ENCODE data around the gene PRR15L.

The PRR15L gene

DNA sequence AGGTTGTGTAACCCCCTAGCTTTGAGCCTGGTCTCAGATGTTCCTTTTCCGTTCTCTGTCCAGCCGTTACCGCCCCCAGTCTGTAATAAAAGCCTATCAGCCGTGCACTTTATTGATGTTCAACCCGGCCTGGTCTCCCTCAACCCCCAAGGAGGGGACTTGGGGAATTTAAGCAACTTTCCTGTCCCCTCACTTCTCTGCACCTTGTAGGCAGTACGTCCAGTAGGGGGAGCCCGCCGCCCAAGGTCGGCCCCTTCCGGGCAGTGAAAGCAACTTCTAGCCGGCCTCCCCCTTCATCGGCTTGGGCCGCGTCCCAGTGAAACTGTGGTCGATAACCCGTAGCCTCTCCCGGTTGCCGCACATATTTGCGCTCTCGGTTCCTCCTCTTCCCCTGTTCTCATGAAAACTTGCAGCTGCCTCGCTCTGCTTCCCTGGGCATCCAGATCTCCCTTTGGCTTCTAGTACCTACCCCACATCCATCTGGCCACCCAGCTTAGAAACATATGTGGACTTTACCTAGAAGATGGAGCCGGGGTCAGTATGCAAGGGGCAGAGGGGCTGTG is 8.4 kb downstream of the PRR15L start:
- TF ChIP-seq, protein P1, sequence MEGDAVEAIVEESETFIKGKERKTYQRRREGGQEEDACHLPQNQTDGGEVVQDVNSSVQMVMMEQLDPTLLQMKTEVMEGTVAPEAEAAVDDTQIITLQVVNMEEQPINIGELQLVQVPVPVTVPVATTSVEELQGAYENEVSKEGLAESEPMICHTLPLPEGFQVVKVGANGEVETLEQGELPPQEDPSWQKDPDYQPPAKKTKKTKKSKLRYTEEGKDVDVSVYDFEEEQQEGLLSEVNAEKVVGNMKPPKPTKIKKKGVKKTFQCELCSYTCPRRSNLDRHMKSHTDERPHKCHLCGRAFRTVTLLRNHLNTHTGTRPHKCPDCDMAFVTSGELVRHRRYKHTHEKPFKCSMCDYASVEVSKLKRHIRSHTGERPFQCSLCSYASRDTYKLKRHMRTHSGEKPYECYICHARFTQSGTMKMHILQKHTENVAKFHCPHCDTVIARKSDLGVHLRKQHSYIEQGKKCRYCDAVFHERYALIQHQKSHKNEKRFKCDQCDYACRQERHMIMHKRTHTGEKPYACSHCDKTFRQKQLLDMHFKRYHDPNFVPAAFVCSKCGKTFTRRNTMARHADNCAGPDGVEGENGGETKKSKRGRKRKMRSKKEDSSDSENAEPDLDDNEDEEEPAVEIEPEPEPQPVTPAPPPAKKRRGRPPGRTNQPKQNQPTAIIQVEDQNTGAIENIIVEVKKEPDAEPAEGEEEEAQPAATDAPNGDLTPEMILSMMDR (IDR thresholded peaks at IDR 0.05; ENCODE audit: extremely low read depth, missing control alignments), result peak; percentile 81

DNA sequence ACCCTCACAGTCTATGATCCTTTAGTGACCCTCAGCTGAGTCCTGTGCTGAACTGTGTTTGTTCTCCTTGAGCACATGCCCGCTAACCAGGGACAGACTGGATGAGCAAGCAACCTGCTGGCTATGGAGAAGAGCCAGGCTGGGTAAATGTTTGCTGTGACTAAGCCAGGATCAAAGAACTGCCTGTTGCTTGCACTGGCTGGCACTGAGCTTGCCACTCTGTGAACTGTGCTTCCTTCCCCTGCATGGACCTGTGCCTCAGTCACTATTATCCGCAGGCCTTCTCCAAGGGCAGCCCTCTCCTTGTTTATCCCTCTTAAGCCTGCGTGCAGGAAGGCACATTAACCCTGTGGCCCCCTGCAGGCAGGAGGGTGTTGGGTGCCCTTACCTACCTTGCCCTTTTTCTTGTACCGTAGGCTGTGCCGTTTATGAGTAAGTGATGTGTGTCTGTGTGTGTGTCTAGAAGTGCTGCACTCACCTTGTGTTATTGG is 8.9 kb downstream of the PRR15L start:
- DNase-seq (ENCODE audit: low spot score), result no peak
- TF ChIP-seq, protein P1 (IDR thresholded peaks at IDR 0.05; ENCODE audit: extremely low read depth, missing control alignments), result no peak

More for the DNA sequence above, 8.4 kb downstream of the PRR15L start:
- DNase-seq (ENCODE audit: low spot score), result peak; percentile 81

DNA sequence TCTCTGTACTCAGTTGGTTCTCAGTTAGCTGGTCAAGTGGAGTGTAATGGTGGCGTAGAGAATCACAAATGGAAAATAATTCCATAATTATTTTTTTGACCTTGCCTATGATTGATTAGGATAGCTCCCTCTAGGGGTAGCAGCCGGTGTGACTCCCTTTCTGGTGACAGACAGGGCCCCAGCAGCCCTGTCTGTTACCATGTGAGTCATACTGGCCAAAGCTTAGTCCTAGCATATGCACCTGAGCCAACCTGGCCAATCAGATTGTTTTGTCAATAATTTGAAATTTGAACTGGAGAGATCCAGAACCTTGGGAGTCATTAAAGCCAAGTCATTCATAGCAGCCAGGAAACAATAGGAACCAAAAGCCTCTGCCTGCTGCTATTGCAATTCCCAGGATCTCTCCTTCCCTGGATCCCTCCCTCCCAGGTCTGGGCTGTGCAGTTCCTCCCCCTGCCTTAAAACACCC is 10.7 kb downstream of the PRR15L start:
- DNase-seq (ENCODE audit: low spot score), result peak; percentile 88
- TF ChIP-seq, protein P1 (IDR thresholded peaks at IDR 0.05; ENCODE audit: extremely low read depth, missing control alignments), result peak; percentile 73

DNA sequence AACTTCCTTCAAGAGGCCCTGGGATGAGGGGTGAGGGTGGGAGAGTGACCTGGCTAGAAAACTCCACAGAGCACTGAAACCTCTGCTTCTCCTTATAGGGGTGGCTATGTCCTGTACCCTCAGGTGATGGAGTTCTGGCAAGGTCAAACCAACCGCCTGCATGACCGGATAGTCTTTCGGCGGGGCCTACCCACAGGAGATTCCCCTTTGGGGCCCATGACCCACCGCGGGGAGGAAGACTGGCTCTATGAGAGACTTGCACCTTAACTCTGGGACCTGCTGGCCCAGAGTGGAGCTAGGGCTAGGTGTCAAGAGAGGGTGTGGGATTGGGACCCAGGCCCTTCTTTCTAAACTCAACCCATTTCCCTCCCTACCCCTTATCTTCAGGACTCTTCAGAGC is 11.2 kb downstream of the PRR15L start:
- TF ChIP-seq, protein P1 (IDR thresholded peaks at IDR 0.05; ENCODE audit: extremely low read depth, missing control alignments), result no peak
- DNase-seq (ENCODE audit: low spot score), result no peak

DNA sequence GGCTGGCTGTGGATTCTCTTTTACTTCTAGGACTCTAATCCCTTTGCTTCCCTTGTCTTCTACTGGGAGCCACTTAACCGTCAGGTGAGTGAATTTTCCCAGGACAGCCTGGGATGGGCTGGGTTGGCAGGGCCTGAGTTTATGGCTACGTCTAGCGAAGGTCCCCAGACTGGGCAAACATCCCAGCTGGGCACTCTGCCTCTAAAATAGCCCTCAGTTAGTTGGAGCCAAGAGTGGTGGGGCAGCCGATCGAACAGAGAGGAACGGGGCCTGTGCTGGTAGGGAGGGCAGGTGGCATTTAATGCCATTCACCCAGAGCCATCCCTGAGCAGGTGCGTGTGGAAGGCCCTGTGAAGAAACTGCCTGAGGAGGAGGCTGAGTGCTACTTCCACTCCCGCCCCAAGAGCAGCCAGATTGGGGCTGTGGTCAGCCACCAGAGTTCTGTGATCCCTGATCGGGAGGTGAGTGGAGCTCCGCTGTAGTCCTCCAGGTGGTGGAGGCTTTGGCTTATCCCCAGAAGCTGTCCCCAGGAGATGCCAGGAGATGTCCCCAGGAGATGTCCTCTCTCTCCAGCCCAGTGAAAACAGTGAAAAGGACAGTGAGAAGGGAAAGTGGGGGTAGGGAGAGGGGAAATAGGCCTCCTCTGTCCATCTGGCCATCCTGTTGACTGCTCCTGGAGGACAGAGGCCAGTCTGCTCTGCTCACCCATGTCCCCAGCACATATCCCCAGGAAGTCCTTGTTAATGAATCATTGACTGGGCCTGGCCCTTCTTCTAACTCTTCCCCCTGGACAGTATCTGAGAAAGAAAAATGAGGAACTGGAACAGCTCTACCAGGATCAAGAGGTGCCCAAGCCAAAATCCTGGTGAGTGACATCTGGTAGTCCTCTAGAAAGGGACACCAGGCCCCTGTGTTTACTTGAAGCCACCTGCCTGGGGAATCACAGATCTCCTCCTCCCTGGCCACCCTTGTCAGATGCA is 11.9 kb downstream of the PRR15L start:
- TF ChIP-seq, protein P1 (IDR thresholded peaks at IDR 0.05; ENCODE audit: extremely low read depth, missing control alignments), result no peak
- DNase-seq (ENCODE audit: low spot score), result no peak

DNA sequence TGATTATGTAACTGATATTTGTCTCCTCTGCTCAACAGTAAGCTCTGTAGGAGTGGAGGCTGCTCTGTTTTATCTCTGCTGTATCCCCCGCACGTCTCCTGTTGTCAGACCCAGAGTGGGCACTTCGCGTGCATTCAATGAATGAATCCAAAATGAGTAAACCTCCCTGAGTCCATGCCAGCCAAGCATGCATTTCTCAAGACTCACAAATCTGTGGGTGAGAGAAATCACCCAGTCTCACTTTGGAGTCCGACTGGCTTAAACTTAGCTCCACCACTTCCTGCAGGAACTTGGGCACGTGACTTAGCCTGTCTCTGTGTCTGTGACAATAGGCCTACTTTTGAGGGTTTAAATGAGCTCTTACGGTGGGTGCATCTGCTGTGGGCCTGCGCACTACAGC is 12.6 kb downstream of the PRR15L start:
- TF ChIP-seq, protein P1 (IDR thresholded peaks at IDR 0.05; ENCODE audit: extremely low read depth, missing control alignments), result no peak

DNA sequence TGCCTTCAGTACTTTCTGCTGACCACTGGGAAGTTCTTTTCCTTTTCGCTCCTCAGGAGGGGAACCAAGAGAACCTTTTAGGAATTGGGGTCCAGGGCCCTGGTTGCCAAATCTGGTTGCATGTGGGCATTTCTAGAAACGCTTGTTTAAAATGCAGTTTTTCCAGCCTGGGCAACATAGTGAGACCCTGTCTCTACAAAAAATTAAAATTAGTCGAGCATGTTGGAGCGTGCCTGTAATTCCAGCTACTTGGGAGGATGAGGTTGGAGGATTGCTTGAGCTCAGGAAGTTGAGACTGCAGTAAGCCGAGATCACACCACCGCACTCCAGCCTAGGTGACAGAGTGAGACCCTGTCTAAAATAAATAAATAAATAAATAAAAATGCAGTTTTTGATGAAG is 15.1 kb downstream of the PRR15L start:
- no peak for DNase-seq (ENCODE audit: low spot score)
- TF ChIP-seq, protein P1 (IDR thresholded peaks at IDR 0.05; ENCODE audit: extremely low read depth, missing control alignments), result no peak

More for the DNA sequence above, 12.6 kb downstream of the PRR15L start:
- DNase-seq (ENCODE audit: low spot score), result no peak

Measured in GM20000 (cell line).